Peyer's patch (tissue), 4 donors: ENCODE measurements around the gene SNAPIN. TPM values are rescaled to one million over a fixed set of nuclear protein-coding genes. Genes with fewer than 3 reads are reported as not detected.

ENCODE experiments used
- DNase-seq, 3 donors: peaks; one replicate each; pipeline ENCODE4 v3.0.0-alpha.2; 2017 to 2019
- H3K27ac ChIP-seq, 4 donors: fragments of 200-600 bp; sonication (generic); one replicate each; pipeline ENCODE4 v1.5.1; 2016 to 2019
- H3K27me3 ChIP-seq, 2 donors: fragments of 200-600 bp; sonication (generic); one replicate each; pipeline ENCODE4 v1.5.1; 2019
- H3K36me3 ChIP-seq, 3 donors: fragments of 200-600 bp; sonication (generic); one replicate each; pipeline ENCODE4 v1.5.1; 2016 to 2019
- H3K4me1 ChIP-seq, 4 donors: fragments of 200-600 bp; sonication (generic); one replicate each; pipeline ENCODE4 v1.5.1; 2016 to 2019
- H3K4me3 ChIP-seq, 4 donors: fragments of 200-600 bp; sonication (generic); 1 replicate in 3 of 4; 2 replicates in 1 of 4; pipeline ENCODE4 v1.5.1; 2016 to 2019; ENCODE audit warnings: mild to moderate bottlenecking in 1 of 4
- H3K9me3 ChIP-seq, 4 donors: fragments of 200-600 bp; sonication (generic); one replicate each; pipeline ENCODE4 v1.5.1; 2016 to 2019; ENCODE audit warnings: mild to moderate bottlenecking in 1 of 4
- POLR2A ChIP-seq, 2 donors: fragments of 450-650 bp; IDR thresholded peaks; one replicate each; pipeline ENCODE4 v1.5.1; 2017; ENCODE audit warnings: antibody characterized with exemption in 2 of 2, mild to moderate bottlenecking in 2 of 2, moderate library complexity in 2 of 2
- total RNA-seq, 4 donors: library from RNA; depleted of rRNA; stranded (reverse); fragments of >200 nt; gene quantifications; one replicate each; pipeline ENCODE4 v1.1.0, GENCODE V29; 2016
- TF ChIP-seq, protein P1 (sequence below), 6 experiments: fragments of 450-650 bp in 4 of 6; fragments of 200-600 bp in 2 of 6; sonication (generic) in 1 of 6; IDR thresholded peaks; one replicate each; pipeline ENCODE4 v1.5.1; 2017 to 2019; ENCODE audit warnings: antibody characterized with exemption in 6 of 6, mild to moderate bottlenecking in 3 of 6, moderate library complexity in 1 of 6

Gene SNAPIN
- total RNA-seq, 4 donors from 2014 or later: 15.4 to 29.7 (median 28.1) TPM

DNA sequence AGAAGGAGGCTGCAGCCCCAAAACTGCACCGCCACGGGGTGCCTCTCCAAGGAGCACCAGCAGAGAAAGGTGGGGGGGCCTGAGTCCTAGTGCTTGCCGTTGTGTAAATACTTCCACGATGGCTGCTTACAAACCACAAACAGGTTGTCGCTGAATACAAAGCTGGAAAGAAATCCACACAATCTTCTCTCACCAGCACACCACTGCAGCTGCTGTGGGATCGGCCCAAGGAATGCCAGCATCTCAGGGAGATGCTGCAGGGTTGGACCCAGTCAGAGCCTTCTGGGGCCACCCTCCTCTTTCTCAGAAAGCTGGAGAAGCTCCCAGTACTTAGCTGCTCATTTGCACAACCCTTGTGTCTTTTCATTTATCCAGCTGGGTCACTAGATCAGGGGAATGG lies 39.3 kb upstream of the SNAPIN start:
- H3K27ac ChIP-seq: no peak overlapping the region
- no peak overlapping the region for H3K4me3 ChIP-seq
- H3K36me3 ChIP-seq: peaks cover 0 to 16% (median 0%) of the 10 kb centered on the region in 3 donors
- peak in 1 of 3 donors; percentile 18 for DNase-seq
- H3K4me1 ChIP-seq: peaks cover 0 to 17% (median 4%) of the 10 kb centered on the region in 4 donors
- TF ChIP-seq, protein P1, sequence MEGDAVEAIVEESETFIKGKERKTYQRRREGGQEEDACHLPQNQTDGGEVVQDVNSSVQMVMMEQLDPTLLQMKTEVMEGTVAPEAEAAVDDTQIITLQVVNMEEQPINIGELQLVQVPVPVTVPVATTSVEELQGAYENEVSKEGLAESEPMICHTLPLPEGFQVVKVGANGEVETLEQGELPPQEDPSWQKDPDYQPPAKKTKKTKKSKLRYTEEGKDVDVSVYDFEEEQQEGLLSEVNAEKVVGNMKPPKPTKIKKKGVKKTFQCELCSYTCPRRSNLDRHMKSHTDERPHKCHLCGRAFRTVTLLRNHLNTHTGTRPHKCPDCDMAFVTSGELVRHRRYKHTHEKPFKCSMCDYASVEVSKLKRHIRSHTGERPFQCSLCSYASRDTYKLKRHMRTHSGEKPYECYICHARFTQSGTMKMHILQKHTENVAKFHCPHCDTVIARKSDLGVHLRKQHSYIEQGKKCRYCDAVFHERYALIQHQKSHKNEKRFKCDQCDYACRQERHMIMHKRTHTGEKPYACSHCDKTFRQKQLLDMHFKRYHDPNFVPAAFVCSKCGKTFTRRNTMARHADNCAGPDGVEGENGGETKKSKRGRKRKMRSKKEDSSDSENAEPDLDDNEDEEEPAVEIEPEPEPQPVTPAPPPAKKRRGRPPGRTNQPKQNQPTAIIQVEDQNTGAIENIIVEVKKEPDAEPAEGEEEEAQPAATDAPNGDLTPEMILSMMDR (IDR thresholded peaks at IDR 0.05): no peak
- TF ChIP-seq POLR2A (IDR thresholded peaks at IDR 0.05): no peak
- H3K27me3 ChIP-seq: no peaks in the 10 kb centered on the region
- H3K9me3 ChIP-seq: no peaks in the 10 kb centered on the region

DNA sequence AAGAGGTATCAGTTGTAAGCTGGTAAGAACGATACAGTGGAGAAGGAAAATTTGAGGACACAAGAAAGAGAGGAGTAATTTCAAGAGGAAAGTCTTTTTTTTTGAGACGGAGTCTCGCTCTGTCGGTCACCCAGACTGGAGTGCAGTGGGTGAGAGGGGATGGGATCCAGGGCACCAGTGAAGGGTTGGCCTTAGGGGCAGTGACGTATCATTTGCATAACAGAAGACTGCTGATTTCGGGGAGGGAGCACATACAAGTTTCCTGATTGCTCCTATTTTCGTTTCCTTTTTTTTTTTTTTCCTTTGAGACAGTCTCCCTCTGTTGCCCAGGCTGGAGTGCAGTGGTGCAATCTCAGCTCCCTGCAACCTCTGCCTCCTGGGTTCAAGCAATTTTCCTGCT lies 35.4 kb upstream of the SNAPIN start:
- Histone ChIP-seq H3K36me3 (peaks cover 0 to 16% (median 0%) of the 10 kb centered on the region in 3 donors), H3K4me3 (no peak overlapping the region), H3K9me3 (no peaks in the 10 kb centered on the region), H3K27ac (no peak overlapping the region), H3K4me1 (peaks cover 0 to 19% (median 3%) of the 10 kb centered on the region in 4 donors), H3K27me3 (no peaks in the 10 kb centered on the region)
- peak in 1 of 3 donors; percentile 39 for DNase-seq
- TF ChIP-seq POLR2A (IDR thresholded peaks at IDR 0.05): no peak
- TF ChIP-seq, protein P1 (IDR thresholded peaks at IDR 0.05): no peak

DNA sequence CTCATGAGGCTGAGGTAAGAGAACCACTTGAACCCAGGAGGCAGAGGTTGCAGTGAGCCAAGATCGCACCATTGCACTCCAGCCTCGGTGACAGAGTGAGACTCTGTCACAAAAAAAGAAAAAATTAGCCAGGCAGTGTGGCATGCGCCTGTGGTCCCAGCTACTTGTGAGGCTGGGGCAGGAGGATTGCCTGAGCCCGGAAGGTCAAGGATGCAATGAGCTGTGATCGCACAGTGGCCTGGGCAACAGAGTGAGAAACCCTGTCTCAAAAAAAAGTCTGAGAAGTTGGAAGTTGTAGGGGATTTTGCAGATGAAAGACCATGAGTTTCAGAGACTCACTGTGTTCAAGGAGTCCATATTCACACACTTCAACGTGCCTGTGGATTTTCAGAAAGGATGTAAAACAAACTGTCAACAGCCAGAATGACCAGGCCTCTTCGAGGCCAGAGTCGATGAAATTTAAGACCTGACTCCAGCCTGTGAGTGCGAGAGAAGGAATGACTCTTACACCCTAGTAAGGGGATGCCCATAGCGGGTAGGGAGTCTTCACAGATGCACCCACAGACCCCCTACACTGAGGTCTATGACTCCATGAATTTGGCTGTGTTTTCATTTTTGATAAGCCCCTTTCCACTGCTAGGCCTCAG lies 33.4 kb upstream of the SNAPIN start:
- peaks cover 0 to 10% (median 0%) of the 10 kb centered on the region in 3 donors for H3K36me3 ChIP-seq
- peak in 1 of 3 donors; percentile 28 for DNase-seq
- TF ChIP-seq POLR2A (IDR thresholded peaks at IDR 0.05): no peak
- TF ChIP-seq, protein P1 (IDR thresholded peaks at IDR 0.05): no peak
- peaks cover 0 to 19% (median 3%) of the 10 kb centered on the region in 4 donors for H3K4me1 ChIP-seq
- H3K9me3 ChIP-seq: no peaks in the 10 kb centered on the region
- no peaks in the 10 kb centered on the region for H3K27me3 ChIP-seq
- no peak overlapping the region for H3K27ac ChIP-seq
- H3K4me3 ChIP-seq: peak overlapping the region in 1 of 4 donors; percentile 54

DNA sequence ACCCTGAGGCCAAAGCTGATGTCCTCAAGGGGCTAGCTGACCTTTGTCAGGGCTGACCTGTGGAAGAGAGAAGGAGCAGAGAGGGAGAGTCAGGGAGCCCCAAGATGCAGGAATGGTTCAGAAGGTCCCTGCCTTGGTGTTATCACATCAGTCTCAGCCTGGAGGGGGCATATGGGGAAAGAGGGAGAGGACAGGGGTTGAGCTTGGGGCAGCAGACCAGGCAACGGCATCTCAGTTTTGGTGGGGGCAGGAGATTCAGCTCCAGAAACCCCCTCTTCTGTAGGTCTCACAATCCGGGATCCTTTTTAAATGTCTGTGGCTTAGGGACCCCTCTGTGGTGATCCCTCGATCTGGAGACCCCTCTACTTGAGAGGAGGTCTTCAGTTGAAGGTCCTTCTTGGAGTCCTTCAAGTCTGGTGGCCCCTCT lies 32.0 kb upstream of the SNAPIN start:
- DNase-seq: peak in 1 of 3 donors; percentile 29
- TF ChIP-seq, protein P1 (IDR thresholded peaks at IDR 0.05): no peak
- no peak for TF ChIP-seq POLR2A (IDR thresholded peaks at IDR 0.05)
- peaks cover 0 to 27% (median 3%) of the 10 kb centered on the region in 4 donors for H3K4me1 ChIP-seq

DNA sequence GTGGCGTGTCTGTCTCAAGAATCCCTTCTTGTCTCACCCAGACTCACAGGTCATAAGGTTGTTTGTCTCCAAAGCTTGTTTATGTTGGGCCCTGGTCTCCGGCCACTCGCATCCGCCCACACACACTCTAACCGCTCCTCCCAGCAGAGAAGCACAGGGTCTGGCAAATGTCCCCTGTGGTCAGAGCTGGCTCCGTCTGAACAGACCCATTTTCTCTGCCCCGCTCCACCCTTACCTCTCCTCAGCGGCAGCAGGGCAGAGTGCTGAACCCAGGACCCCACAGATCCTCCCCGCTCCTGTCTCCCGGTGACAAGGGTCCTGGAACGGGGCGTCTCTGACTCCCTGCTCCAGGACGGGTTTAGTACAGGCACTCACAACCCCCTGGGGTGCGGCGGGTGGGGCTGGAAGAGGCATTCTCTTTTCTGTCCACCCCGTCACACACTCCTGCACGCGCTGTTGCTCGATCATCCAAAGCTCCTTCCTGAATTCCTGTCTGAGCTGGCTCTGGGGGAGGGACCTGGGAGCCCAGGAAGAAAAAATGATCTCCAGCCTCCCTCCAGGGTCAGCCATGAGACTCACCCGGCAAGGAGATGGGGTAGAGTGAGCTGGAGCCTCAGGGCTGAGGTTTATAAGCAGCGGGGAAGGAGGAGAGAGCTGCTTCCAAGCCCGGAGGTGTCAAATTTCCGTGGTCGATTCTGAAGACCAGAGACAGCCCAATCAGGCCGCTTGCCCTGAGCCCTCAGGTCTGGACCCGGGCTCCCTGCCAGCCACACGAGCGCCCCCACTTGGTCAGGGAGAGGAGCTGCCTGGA lies 31.4 kb upstream of the SNAPIN start, which contains the start of gene S100A13:
Gene S100A13 (minus strand): TSS at position 602 of the 811 bp plus-strand sequence. CDS start 1,033 bp downstream, outside the sequence.
- peak; percentile 29 to 84 (median 71) for DNase-seq
- Histone ChIP-seq H3K9me3 (no peaks in the 10 kb centered on the region), H3K4me1 (peaks cover 0 to 30% (median 3%) of the 10 kb centered on the region in 4 donors), H3K27ac (peak within 1 kb of the TSS; percentile 61 to 85 (median 76)), H3K4me3 (peak within 1 kb of the TSS; percentile 35 to 55 (median 44)), H3K36me3 (peaks cover 0 to 4% (median 0%) of the 10 kb centered on the region in 3 donors), H3K27me3 (no peaks in the 10 kb centered on the region)
- TF ChIP-seq, protein P1 (IDR thresholded peaks at IDR 0.05): peak in 3 of 6 experiments; percentile 36 to 72 (median 53)
- TF ChIP-seq POLR2A (IDR thresholded peaks at IDR 0.05): peak; percentile 26 to 56

More for the DNA sequence above, 32.0 kb upstream of the SNAPIN start:
- Histone ChIP-seq H3K9me3 (no peaks in the 10 kb centered on the region), H3K4me3 (peak overlapping the region; percentile 35 to 55 (median 44)), H3K36me3 (peaks cover 0 to 4% (median 0%) of the 10 kb centered on the region in 3 donors), H3K27ac (peak overlapping the region; percentile 61 to 85 (median 76)), H3K27me3 (no peaks in the 10 kb centered on the region)
